Activated CD4-positive, CD25-positive, alpha-beta regulatory T cell treated with anti-CD3 and anti-CD28 coated beads, Interleukin-2, amount 50 U/mL, for 24 hours (primary cell): Measurements from ENCODE around the gene KIF3A.

Source experiments
- ATAC-seq, 2 donors: fragments of 150-1000 bp; cut with Tn5 transposase; one replicate each; pipeline ENCODE4 v1.10.0; 2021; ENCODE audit warnings: mild to moderate bottlenecking in 1 of 2, moderate library complexity in 1 of 2

The KIF3A gene

GRCh38 chr5:132770476-132771159 is 33.3 kb upstream of the KIF3A start:
- no peak for ATAC-seq

- no peak for ATAC-seq
Observed at GRCh38 chr5:132768485-132768868, 31.1 kb upstream of the KIF3A start.

- no peak for ATAC-seq
Observed at GRCh38 chr5:132767150-132767549, 29.8 kb upstream of the KIF3A start.

GRCh38 chr5:132766806-132767055 is 29.4 kb upstream of the KIF3A start:
- no peak for ATAC-seq

GRCh38 chr5:132766020-132766805 is 28.9 kb upstream of the KIF3A start:
- ATAC-seq = no peak

GRCh38 chr5:132765311-132766019 is 28.1 kb upstream of the KIF3A start:
- no peak for ATAC-seq

- ATAC-seq = no peak
Observed at GRCh38 chr5:132764671-132765238, 27.4 kb upstream of the KIF3A start.

GRCh38 chr5:132764051-132764450 is 26.7 kb upstream of the KIF3A start:
- ATAC-seq = no peak

- no peak for ATAC-seq
Observed at GRCh38 chr5:132763181-132764036, 26.1 kb upstream of the KIF3A start.

- ATAC-seq = no peak
Observed at GRCh38 chr5:132762246-132763000, 25.1 kb upstream of the KIF3A start.

GRCh38 chr5:132761321-132762240 is 24.2 kb upstream of the KIF3A start:
- ATAC-seq = no peak

GRCh38 chr5:132760601-132761317 is 23.4 kb upstream of the KIF3A start:
- no peak for ATAC-seq

- no peak for ATAC-seq
Observed at GRCh38 chr5:132760049-132760420, 22.7 kb upstream of the KIF3A start.

- no peak for ATAC-seq
Observed at GRCh38 chr5:132759114-132760048, 22.0 kb upstream of the KIF3A start.

- ATAC-seq = no peak
Observed at GRCh38 chr5:132758451-132758850, 21.1 kb upstream of the KIF3A start.

- no peak for ATAC-seq
Observed at GRCh38 chr5:132756542-132756941, 19.2 kb upstream of the KIF3A start.

GRCh38 chr5:132754947-132755346 is 17.6 kb upstream of the KIF3A start:
- ATAC-seq = no peak

- ATAC-seq = no peak
Observed at GRCh38 chr5:132754111-132754510, 16.8 kb upstream of the KIF3A start.
